Endothelial cell of umbilical vein (primary cell): ENCODE results near the gene CNTN5. TPM values are rescaled to one million over a fixed set of nuclear protein-coding genes. Genes with fewer than 3 reads are reported as not detected.

Experiments used
- BruUV-seq: library from RNA; stranded (reverse); fragments of 400-500 nt; replicated peaks from 2 replicates; lab custom pipeline; 2021; lab: Mats Ljungman, UMichigan
- CTCF ChIA-PET: fragments of 300-600, 350-600 bp; sonication (Branson Sonifier 250); formaldehyde crosslinking; loops from one replicate; lab custom pipeline; 2021; ENCODE audit warnings: antibody characterized with exemption, inconsistent platforms; lab: Charles Lee
- POLR2A ChIA-PET: fragments of 300-600, 350-600 bp; sonication (Branson Sonifier 250); formaldehyde crosslinking; loops from one replicate; lab custom pipeline; 2021; ENCODE audit warnings: antibody characterized with exemption, inconsistent platforms; lab: Charles Lee
- DNase-seq: peaks from one replicate; pipeline ENCODE4 v3.0.0-alpha.2; 2011; ENCODE audit warnings: low read depth, low spot score
- FAIRE-seq: peaks from 2 replicates; lab custom pipeline; 2011; peaks lifted over from hg19 to GRCh38; lab: Jason Lieb, UNC
- H2AFZ ChIP-seq: 2 replicates; pipeline ENCODE4 v1.6.0; 2012; ENCODE audit warnings: low read depth, low read length, control low read depth, inconsistent platforms
- H3K27ac ChIP-seq: 2 replicates; pipeline ENCODE4 v1.5.1; 2011; ENCODE audit warnings: low read depth, mild to moderate bottlenecking, control low read depth, low read length, moderate library complexity; ENCODE audit not compliant: insufficient read depth
- H3K27me3 ChIP-seq, 2 experiments: 2 replicates each; pipeline versions ENCODE4 v1.6.0 to v1.6.1; 2011; ENCODE audit warnings: low read length in 2 of 2, mixed read lengths in 1 of 2; ENCODE audit not compliant: control insufficient read depth in 2 of 2, insufficient read depth in 2 of 2
- H3K36me3 ChIP-seq, 2 experiments: 2 replicates in 1 of 2; 3 replicates in 1 of 2; pipeline ENCODE4 v1.5.1; 2011; ENCODE audit warnings: low read length in 2 of 2, mild to moderate bottlenecking in 1 of 2, moderate library complexity in 1 of 2; ENCODE audit not compliant: control insufficient read depth in 2 of 2, insufficient read depth in 2 of 2; ENCODE audit errors: extremely low read depth in 1 of 2
- H3K4me1 ChIP-seq: 3 replicates; pipeline ENCODE4 v1.5.1; 2011; ENCODE audit warnings: mild to moderate bottlenecking, low read length; ENCODE audit not compliant: control insufficient read depth, insufficient read depth; ENCODE audit errors: extremely low read depth
- H3K4me2 ChIP-seq: 2 replicates; pipeline ENCODE4 v1.6.1; 2011; ENCODE audit warnings: low read length, control low read depth, mixed read lengths; ENCODE audit not compliant: insufficient read depth
- H3K4me3 ChIP-seq, 3 experiments: fragments of 200-600 bp in 1 of 3; sonication (generic), shearing (Covaris generic) in 1 of 3; replicated peaks in 1 of 3; 2 replicates each; pipeline ENCODE4 v1.5.1; 2011 to 2016; ENCODE audit warnings: control low read depth in 3 of 3, low read length in 3 of 3, mild to moderate bottlenecking in 2 of 3, inconsistent platforms in 1 of 3, low read depth in 1 of 3, moderate library complexity in 1 of 3; ENCODE audit not compliant: insufficient read depth in 1 of 3
- H3K79me2 ChIP-seq: 2 replicates; pipeline ENCODE4 v1.6.0; 2012; ENCODE audit warnings: low read length, inconsistent platforms; ENCODE audit not compliant: control insufficient read depth, insufficient read depth
- H3K9ac ChIP-seq: replicated peaks from 2 replicates; pipeline ENCODE3; 2011; ENCODE audit warnings: low read length, control low read depth; ENCODE audit not compliant: insufficient read depth; ENCODE audit errors: extremely low read depth
- H3K9me1 ChIP-seq: replicated peaks from 3 replicates; pipeline ENCODE4 v1.6.0; 2011; ENCODE audit warnings: mild to moderate bottlenecking, low read length; ENCODE audit not compliant: control insufficient read depth, insufficient read depth; ENCODE audit errors: extremely low read depth
- H3K9me3 ChIP-seq: replicated peaks from 2 replicates; pipeline ENCODE4 v1.5.1; 2012; ENCODE audit warnings: low read length, inconsistent platforms; ENCODE audit not compliant: control insufficient read depth, insufficient read depth
- H4K20me1 ChIP-seq: replicated peaks from 2 replicates; pipeline ENCODE3; 2011; ENCODE audit warnings: mild to moderate bottlenecking, low read length; ENCODE audit not compliant: control insufficient read depth, insufficient read depth; ENCODE audit errors: extremely low read depth
- EZH2 ChIP-seq: IDR thresholded peaks from 2 replicates; pipeline ENCODE4 v1.6.1; 2012; ENCODE audit warnings: borderline replicate concordance, low read depth, mild to moderate bottlenecking, moderate library complexity, low read length, inconsistent platforms; ENCODE audit not compliant: severe bottlenecking
- FOS ChIP-seq: IDR thresholded peaks from 2 replicates; pipeline ENCODE4 v1.6.1; 2011; ENCODE audit warnings: mild to moderate bottlenecking, low read length, moderate library complexity, borderline replicate concordance; ENCODE audit not compliant: insufficient read depth
- GATA2 ChIP-seq: IDR thresholded peaks from 2 replicates; pipeline ENCODE4 v1.7.0; 2011; ENCODE audit warnings: low read depth, mild to moderate bottlenecking, moderate library complexity, mixed read lengths, low read length; ENCODE audit not compliant: insufficient read length, insufficient read depth
- JUN ChIP-seq: IDR thresholded peaks from 2 replicates; pipeline ENCODE4 v1.6.1; 2011; ENCODE audit warnings: borderline replicate concordance, low read depth; ENCODE audit not compliant: insufficient read length, insufficient read depth
- MYC ChIP-seq: IDR thresholded peaks from one replicate; pipeline ENCODE4 v1.6.1; 2011; ENCODE audit warnings: mild to moderate bottlenecking, low read depth, low read length
- POLR2A ChIP-seq: IDR thresholded peaks from 2 replicates; pipeline ENCODE4 v1.6.1; 2012; ENCODE audit warnings: low read depth, mild to moderate bottlenecking, control low read depth, low read length
- POLR2AphosphoS5 ChIP-seq: IDR thresholded peaks from 2 replicates; pipeline ENCODE4 v1.6.1; 2012; ENCODE audit warnings: low read depth, mild to moderate bottlenecking, control low read depth, low read length, moderate library complexity; ENCODE audit not compliant: insufficient read depth
- dilution Hi-C: fragments of 300-500 bp; cut with MboI; formaldehyde crosslinking; loops from one replicate; pipeline ENCODE4 v1.15.0; 2019; ENCODE audit warnings: low sequenced_read_pairs; ENCODE audit not compliant: extremely low pct_ligation_motif_present
- intact Hi-C: fragments of 100-400 bp; cut with micrococcal nuclease; formaldehyde crosslinking; loops from one replicate; pipeline ENCODE4 v1.10.0; 2022
- polyA plus RNA-seq, 4 experiments: library from polyadenylated mRNA; depleted of rRNA in 3 of 4; stranded (reverse) in 3 of 4; unstranded in 1 of 4; fragments of >200 nt; gene quantifications; 2 replicates each; pipeline versions ENCODE4 v1.2.1 to v1.2.3, GENCODE V29; 2011 to 2012; ENCODE audit warnings: missing spikeins in 1 of 4
- total RNA-seq: library from RNA; stranded (reverse); gene quantifications from 2 replicates; pipeline ENCODE4 v1.2.3, GENCODE V29; 2021
- TF ChIP-seq, protein P1 (sequence below): IDR thresholded peaks from 2 replicates; pipeline ENCODE4 v1.6.1; 2011; ENCODE audit not compliant: insufficient read depth, insufficient read length
- TF ChIP-seq, protein P2 (sequence below), 2 donors: IDR thresholded peaks; 1 replicate in 1 of 2; 2 replicates in 1 of 2; pipeline ENCODE4 v1.5.1; 2011; ENCODE audit warnings: low read length in 2 of 2, mild to moderate bottlenecking in 2 of 2, moderate library complexity in 2 of 2, control low read depth in 1 of 2, inconsistent platforms in 1 of 2, low read depth in 1 of 2; ENCODE audit not compliant: insufficient read depth in 1 of 2; ENCODE audit errors: extremely low read depth in 1 of 2

The CNTN5 gene
- total and polyA plus RNA-seq, 2 donors (not counting 3 experiments of a cell fraction or from before 2014, with no cell fraction given): not detected

DNA sequence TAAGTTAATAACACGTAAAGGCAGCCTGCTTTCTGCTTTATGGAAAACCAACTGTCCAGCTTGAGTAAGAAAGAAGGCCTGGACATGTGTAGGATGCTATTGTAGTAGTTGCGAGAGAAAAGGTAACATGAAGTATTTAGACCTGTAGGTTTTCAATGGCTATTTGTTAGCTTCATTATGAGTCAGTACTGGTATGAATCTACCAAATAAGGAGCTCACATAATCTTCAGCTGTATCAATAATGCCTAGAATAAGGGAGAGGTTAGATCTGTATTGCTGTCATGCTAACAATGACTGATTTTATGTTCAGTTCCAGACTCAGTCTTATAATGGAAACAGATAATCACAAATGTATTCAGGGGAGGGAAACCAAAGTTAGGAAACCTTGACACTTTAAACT, 550.3 kb downstream of the CNTN5 start:
- TF ChIP-seq FOS (no peak), GATA2 (no peak), EZH2 (no peak), POLR2A (no peak), MYC (no peak), POLR2AphosphoS5 (no peak), JUN (no peak)
- TF ChIP-seq, protein P1, sequence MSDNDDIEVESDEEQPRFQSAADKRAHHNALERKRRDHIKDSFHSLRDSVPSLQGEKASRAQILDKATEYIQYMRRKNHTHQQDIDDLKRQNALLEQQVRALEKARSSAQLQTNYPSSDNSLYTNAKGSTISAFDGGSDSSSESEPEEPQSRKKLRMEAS: no peak
- H3K9me1 ChIP-seq: no peaks in the 10 kb centered on the region
- dilution Hi-C loops (no loop called here), intact Hi-C loops (no loop called here)
- H3K36me3 ChIP-seq: no peaks in the 10 kb centered on the region
- no peak overlapping the region for H2AFZ ChIP-seq
- no TSS peak for BruUV-seq
- H3K79me2 ChIP-seq: no peaks in the 10 kb centered on the region
- H3K9me3 ChIP-seq: no peaks in the 10 kb centered on the region
- no peaks in the 10 kb centered on the region for H4K20me1 ChIP-seq
- H3K9ac ChIP-seq: no peak overlapping the region
- H3K4me2 ChIP-seq: no peak overlapping the region
- no peak overlapping the region for H3K27ac ChIP-seq
- no peaks in the 10 kb centered on the region for H3K27me3 ChIP-seq
- ChIA-PET POLR2A (no interaction called here), CTCF (no interaction called here)
- DNase-seq (no peak), FAIRE-seq (no peak)
- no peak overlapping the region for H3K4me3 ChIP-seq
- no peaks in the 10 kb centered on the region for H3K4me1 ChIP-seq

DNA sequence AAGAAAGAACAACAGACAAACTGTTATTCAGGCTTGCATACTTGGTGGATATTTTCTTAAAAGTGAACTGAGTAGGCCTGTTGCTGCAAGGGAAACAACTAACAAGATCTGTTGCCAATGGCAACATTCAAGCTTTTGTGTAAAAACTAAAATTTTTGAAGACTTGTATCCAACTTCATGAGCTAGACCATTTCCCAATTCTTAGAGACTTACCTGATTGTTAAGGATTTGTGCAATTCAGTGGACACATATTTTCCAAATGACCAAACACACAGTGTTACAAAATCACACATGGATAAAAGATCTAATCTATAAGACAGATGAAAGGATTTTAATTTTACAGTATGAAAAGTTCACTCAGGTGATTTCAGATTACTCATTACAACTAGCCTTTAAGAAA, 564.1 kb downstream of the CNTN5 start:
- TF ChIP-seq GATA2 (no peak), EZH2 (no peak), JUN (no peak), POLR2A (no peak), POLR2AphosphoS5 (no peak), FOS (no peak), MYC (no peak)
- TF ChIP-seq, protein P1: no peak
- TF ChIP-seq, protein P2, sequence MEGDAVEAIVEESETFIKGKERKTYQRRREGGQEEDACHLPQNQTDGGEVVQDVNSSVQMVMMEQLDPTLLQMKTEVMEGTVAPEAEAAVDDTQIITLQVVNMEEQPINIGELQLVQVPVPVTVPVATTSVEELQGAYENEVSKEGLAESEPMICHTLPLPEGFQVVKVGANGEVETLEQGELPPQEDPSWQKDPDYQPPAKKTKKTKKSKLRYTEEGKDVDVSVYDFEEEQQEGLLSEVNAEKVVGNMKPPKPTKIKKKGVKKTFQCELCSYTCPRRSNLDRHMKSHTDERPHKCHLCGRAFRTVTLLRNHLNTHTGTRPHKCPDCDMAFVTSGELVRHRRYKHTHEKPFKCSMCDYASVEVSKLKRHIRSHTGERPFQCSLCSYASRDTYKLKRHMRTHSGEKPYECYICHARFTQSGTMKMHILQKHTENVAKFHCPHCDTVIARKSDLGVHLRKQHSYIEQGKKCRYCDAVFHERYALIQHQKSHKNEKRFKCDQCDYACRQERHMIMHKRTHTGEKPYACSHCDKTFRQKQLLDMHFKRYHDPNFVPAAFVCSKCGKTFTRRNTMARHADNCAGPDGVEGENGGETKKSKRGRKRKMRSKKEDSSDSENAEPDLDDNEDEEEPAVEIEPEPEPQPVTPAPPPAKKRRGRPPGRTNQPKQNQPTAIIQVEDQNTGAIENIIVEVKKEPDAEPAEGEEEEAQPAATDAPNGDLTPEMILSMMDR (IDR thresholded peaks at IDR 0.05; ENCODE audit: extremely low read depth in 1 of 2, insufficient read depth in 1 of 2, low read depth in 1 of 2, low read length in 2 of 2): no peak
- Histone ChIP-seq H3K79me2 (no peaks in the 10 kb centered on the region), H2AFZ (no peak overlapping the region), H3K36me3 (no peaks in the 10 kb centered on the region), H3K27me3 (no peaks in the 10 kb centered on the region), H3K9me3 (no peaks in the 10 kb centered on the region), H3K9ac (no peak overlapping the region), H4K20me1 (no peaks in the 10 kb centered on the region), H3K4me2 (no peak overlapping the region), H3K9me1 (no peaks in the 10 kb centered on the region), H3K27ac (no peak overlapping the region), H3K4me3 (no peak overlapping the region), H3K4me1 (no peaks in the 10 kb centered on the region)
- ChIA-PET CTCF (no interaction called here), POLR2A (no interaction called here)
- BruUV-seq: no TSS peak
- dilution Hi-C loops: no loop called here
- DNase-seq (no peak), FAIRE-seq (no peak)
- intact Hi-C loops: no loop called here
